OCI-LY3 (cell line): ENCODE measurements around the gene C1orf52.

Experiments used
- CTCF ChIP-seq: fragments of 200-600, 300-600 bp; sonication (generic); IDR thresholded peaks from 2 replicates; pipeline ENCODE4 v1.5.1; 2014; ENCODE audit warnings: antibody characterized with exemption, low read length, low read depth
- EZH2phosphoT487 ChIP-seq: fragments of 200-600 bp; shearing (Covaris generic); IDR thresholded peaks from 2 replicates; pipeline ENCODE4 v1.6.1; 2018; ENCODE audit warnings: antibody characterized with exemption, mixed run types, low read depth

GRCh38 chr1:85200463-85201339 is 58.8 kb downstream of the C1orf52 start, which contains the start of gene SYDE2:
- TF ChIP-seq CTCF (no peak), EZH2phosphoT487 (no peak)
